Activated CD4-positive, CD25-positive, alpha-beta regulatory T cell treated with anti-CD3 and anti-CD28 coated beads, Interleukin-2, amount 50 U/mL, for 24 hours (primary cell): ENCODE results near the gene RTP2.

ENCODE experiments used
- ATAC-seq, 2 donors: fragments of 150-1000 bp; cut with Tn5 transposase; one replicate each; pipeline ENCODE4 v1.10.0; 2021; ENCODE audit warnings: mild to moderate bottlenecking in 1 of 2, moderate library complexity in 1 of 2

The RTP2 gene

DNA sequence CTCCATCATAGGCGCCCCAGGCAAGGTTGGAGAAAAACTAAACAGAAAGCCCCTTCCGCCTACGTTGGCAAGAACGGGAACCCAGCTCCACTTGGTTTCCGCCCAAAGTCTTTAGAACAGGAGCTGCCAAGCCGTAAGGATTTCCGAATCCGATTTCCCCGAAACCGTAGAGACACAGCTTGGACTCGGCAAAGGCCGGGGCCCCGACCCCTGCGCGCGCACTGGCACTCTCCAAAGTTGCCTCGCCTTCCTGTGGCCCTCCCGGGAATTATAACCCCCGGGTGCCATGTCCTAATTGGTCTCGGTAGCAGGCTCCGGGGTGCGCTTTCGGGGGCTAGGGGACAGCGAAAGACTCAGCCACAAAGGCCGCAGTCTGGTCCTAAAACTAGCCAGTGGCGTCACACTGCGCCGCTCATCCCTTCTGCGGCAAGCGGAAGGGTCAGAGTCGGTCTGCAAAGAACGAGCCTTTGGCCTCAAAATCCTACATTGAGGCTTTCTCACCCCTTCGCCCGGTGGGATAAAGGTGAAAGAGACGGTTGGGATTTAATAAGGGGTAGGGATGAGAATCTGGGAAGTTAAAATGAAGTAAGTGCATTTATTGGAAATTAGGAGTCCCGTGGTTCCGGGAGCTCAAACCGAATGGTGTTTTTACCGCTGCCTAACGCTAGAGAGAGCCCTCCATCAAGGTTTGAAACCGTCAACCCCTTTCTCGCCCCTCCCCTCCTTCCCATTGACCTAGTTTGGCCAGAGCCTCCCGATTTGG, 36.2 kb upstream of the RTP2 start:
- peak; percentile 12 to 18 for ATAC-seq

DNA sequence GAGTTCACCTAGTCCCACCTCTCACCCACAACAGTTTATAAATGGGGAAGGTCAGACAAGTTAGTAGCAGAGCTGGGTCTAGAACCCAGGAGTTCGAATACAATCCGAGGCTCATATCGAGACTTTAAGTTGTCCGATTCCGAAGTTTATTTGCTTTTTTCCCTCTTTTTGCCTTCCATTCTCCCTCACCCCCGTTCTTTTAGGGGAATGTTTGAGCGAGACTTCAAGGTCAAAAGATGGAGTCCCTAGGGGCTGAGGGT, 35.6 kb upstream of the RTP2 start:
- no peak for ATAC-seq

DNA sequence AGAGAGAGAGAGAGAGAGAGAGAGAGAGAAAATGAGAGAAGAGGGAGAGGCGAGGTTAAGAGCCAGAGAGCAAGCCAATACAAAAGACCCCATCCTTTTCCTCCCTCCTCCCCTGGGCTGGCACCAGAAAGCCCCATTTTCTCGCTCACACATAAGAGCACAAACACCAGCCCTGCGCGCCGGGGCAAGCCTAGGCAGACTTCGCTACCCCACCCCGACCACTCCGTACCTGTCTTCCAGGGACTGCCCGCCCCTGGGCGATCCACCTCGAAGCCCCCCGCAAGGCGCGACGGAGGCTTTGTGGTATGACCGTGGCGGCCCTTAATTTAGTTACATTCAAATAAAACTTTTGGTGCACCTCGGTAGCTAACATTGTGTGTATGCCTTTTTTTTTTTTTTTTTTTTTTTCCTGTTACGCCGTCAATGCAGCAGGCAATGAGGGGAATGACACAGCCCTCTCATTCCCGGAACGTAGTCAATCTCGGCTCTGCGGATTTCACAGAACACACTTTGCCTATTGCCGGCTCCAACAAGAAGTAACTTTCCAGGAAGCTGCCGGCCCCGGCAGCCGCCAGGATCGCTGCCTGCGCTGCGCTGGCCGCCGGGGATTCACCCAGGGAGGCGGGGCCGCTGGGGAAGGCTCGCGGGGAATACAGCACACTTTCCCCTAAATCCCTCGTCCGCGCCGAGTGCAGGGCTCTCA, 35.2 kb upstream of the RTP2 start:
- ATAC-seq: no peak

DNA sequence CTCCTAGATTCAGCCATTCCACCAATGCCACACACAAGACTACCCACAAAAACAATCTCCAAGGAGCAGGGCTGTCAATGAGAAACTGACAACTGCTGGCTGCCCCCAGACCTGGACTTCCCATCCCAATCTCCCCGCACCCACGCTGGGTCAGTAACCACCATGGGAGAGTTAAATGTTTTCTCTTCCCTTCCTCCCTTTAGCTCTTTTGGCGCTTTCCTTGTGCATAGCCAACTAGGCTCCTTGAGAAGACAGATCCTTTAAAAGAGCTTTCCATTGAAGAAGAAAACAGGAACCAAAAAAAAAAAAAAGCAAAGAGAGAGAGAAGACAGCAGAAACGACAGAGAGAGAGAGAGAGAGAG, 34.6 kb upstream of the RTP2 start:
- no peak for ATAC-seq

DNA sequence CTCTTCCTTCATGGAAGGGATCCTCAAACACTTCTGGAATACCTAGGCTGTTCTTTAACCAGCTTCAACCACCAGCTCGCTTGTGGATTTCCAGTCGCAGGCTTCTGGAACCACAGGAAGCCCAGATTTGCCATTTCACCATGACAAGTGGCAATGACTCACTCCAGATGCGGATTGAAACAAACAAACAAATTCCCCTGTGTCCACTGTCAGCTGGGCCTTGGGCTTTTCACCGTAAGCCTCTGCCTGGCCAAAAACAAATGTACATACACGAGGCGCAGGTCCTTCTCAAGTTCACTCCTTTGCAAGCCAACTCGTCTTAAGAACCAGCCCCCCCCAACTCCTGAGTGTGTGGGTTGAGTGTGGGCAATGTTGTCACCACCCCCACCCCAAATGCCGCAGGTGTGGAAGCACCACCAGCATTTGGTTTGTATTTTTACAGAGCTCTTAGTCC, 34.1 kb upstream of the RTP2 start:
- no peak for ATAC-seq

DNA sequence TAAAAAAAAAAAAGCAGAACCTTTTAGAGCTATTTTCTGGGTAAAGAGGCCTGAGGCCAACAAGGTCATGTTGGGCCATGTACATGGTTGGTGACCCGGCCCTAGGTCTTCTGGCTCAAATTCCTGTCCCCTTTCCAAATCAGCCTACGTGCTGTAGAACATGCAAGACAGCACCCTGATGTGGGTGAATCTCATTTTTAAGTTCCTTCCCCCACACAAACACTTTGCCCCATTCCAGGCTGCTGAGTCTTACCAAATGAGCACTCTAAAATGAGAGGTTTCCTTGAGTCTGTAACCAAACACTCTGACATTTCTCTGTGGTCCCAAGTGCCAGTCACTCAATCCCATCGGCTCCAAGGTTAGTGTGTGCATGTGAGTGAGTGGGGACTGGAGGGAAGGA, 33.5 kb upstream of the RTP2 start:
- ATAC-seq: no peak

DNA sequence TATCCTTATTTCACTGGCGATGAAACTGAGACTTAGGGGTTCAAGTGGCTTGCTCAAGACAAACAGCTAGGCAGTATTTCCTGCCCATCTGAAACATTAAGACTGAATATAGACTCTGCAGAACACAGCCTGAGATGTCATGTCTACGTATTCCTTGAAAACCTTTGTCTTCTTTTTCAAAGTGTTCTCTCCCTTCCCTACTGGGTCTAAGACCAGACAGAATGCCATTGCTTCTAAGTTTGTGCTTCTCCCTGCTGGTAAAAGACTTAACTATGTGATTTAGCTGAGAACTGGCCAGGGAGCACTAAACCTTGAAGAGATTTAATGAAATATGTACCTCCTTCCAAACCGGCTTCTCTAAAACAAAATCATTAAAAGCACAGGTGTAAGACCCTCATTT, 33.0 kb upstream of the RTP2 start:
- no peak for ATAC-seq

DNA sequence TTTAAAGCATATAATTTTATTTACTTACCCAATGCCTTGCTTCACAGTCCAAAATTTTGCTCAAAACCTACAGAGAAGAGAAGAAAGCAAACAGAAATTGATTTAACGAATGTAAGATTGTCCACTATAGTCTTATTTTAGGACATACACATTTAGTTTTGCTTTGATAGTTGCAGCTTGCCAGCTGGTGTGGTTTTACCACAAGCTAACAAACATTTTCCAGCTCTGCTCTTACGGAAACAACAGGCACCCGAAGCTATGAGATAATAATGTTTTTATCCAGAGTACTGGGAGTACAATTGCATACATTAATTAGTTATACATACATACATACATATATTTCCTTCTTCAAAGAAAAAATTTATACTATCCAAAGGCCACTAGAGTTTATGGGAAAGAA, 32.5 kb upstream of the RTP2 start:
- no peak for ATAC-seq

DNA sequence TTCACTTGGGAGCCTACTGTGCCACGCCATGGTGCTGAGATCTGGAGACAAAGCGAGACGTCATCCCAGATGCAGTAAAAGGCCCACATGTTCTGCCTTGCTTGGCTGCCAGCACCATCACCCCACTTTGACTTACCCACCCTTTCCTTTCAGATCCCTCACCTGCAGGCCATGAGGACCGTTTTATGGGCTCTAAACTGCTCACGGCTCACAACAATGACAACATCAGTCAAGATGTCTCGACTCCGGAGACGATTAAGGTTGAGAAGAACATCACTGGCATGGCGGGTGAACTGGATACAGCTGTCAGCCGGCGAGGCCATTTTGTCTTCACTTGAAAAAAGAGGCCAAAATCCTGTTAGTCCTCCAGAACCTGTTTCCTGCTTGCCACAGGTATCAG, 31.0 kb upstream of the RTP2 start:
- ATAC-seq: no peak

DNA sequence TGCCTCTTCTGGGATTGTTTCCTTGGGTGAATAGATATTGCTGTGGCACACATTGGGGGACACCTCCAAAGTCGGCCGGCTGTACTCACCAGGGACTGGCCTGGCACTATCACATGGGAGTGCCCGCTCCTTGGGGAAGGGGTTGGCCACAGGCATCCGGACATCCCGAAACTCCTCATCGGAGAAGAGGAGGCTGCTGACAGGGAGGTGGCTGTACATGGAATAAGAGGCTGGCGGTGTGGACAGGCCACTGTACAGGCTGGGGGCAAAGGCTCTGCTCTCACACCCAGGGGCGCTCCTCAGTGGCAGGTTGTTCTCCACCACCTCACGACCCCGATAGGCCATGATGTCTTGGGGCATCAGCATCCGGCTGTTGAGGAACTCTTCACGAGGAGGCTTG, 27.2 kb upstream of the RTP2 start:
- ATAC-seq: no peak

DNA sequence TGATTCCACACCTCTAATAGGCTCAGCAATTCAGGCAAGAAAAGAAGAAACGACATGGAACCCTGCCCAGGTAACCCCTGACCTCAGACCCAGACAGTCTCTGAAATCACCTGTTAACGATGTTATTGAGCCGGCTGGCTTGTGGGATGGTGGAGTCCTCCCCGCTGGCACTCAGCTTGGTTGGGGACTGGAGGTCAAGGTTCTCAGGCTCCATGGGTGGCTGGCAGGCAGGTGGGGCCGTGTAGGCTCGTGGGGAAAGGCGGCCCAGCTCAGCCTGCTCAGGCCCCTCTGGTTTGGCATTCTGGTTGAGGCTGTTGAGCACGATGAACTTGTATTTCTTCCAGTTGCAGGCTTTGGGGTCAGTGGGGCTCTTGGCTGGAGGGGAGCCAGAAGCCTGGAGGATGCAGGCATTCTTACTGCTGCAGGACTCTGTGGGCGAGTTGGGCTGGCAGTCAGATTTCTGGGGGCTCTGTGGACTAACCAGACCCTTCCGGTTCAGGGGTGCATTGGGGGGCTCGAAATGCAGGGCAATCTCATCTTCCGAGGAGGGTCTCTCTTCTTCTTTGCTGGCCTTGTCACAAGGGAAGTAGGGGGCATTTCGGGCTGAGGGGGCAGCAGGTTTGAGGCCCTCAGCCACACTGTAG, 26.7 kb upstream of the RTP2 start:
- no peak for ATAC-seq

DNA sequence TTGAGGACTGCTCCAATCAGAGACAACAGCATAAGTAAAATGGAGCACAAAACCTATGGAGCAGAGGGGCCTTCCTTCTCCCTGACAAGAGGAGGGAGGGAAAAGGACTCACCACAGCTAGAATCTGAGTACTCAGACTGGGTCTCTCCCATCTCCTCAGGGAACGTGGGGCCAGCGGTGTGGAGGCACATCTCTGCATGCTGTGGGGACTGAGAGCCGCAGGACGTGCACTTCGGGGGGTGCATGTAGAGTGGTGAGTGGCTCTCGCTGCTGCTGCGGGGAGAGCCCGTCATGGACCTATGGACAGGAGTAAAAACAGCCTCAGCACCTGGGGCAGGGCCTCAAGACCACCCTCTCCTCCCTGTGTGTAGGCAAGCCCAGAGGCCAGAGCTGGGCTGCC, 25.9 kb upstream of the RTP2 start:
- ATAC-seq: no peak

DNA sequence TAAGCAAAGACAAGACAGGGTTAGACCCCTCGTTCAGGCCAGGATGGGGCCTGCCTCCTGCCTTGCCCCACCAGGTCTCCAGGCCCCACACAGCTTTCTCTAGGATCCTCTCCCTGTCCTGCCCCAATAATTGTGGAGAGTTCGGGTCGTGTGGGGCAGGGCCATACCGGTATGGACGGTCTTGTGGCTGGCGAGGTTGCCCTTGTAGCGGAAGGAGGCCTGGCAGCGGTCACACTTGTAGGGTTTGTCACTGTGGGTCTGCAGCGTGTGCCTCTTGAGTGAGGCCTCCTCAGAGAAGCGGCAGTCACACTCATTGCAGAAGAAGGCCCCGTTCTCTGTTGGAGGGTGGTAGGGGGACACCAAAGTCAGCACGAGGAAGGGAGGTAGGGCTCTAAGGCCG, 24.2 kb upstream of the RTP2 start:
- ATAC-seq: no peak

DNA sequence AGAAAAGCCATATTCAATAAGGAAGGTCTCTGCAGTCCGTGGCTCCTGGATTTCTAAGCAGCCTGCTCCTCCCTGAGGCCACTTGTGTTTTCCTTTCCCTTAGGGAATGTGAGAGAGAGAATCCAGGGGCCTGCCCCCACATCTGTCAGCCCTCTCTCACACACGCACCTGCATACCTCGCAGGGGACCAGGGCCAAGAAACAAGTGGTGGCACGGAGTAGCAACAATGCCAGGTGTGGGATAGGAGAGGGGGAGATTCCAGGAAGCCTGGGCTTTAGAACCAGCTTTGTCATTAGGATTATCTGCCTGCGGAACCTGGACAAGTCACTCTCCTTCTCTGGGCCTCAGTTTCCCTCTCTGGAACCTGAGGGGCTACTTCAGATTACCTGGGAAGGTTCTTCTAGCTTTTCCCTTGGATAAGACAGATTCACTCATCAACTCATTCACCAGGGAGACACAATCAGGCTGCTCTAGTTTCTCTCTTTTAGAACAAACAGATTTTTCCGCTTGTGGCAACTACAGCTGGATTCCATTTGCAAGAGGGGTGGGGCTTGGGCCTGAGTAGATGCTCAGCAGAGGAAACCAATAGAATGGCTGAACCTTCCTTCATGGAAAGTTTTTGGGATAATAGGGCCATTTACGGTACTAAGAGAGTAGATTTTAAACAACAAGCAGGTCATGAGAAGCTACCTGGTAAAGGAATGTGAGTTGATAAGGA, 23.5 kb upstream of the RTP2 start:
- no peak for ATAC-seq

DNA sequence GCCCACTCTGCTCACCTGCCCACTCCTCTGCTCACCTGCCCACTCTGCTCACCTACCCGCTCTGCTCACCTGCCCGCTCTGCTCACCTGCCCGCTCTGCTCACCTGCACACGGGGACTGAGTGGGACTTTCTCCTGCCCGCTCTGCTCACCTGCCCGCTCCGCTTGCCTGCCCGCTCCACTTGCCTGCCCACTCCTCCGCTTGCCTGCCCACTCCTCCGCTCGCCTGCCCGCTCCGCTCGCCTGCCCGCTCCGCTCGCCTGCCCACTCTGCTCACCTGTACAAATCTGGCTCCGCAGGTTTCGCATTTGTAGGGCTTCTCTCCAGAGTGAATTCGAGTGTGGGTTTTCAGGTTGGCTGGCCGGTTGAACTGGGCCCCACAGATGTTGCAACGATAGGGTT, 22.9 kb upstream of the RTP2 start:
- no peak for ATAC-seq

DNA sequence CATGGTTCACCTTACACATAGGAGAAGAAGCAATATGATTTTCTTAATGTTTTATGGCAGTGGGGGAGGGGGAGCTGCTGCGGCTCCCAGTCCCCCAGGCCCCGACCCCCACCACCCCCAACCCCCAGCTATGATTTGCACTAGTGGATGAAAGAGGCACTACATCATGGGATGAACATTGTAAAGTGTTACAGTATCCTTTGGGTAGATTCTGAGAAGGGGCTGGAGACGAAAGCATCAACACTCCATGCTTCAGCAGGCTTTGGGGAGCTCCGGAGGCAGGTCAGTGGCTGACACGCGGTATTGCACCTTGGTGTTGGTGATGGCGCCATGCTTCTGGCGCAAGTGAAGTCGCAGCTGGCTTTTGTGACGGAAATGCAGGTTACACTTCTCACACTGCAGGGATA, 19.9 kb upstream of the RTP2 start:
- ATAC-seq: no peak

DNA sequence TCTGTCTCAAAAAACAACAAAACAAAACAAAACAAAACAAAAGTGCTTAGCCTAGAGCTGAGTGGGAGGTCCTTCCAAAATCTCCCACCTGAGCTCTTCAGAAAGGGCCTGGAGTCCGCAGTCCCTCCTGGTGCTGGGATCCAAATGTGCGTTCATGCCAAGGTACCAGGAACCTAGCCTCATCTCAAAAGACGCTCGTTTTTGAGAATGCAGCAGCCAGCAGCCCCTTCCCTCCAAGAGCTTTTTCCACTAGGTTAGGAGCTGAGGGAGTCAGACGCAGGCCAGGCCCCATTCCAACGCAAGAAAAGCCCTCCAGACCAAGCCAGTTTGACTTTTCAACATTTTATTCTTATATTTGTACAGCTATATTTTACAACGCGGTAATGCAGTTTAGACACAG, 18.7 kb upstream of the RTP2 start:
- ATAC-seq: no peak

DNA sequence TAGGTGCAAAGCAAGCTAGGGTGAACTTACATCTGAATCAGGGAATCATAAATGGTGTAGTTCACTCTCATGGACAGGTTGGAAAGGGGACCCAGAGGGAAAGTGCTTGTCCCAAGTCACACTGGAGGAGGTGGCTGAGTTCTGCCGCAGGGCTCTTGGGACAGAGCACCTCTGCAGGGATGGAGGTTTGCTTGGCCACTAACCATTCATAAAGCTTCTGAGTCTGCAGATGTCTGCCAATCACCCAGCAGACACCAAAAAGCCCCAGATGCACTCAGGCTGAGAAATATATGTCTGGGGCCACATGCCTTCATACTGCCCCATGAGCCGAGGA, 17.9 kb upstream of the RTP2 start:
- no peak for ATAC-seq

DNA sequence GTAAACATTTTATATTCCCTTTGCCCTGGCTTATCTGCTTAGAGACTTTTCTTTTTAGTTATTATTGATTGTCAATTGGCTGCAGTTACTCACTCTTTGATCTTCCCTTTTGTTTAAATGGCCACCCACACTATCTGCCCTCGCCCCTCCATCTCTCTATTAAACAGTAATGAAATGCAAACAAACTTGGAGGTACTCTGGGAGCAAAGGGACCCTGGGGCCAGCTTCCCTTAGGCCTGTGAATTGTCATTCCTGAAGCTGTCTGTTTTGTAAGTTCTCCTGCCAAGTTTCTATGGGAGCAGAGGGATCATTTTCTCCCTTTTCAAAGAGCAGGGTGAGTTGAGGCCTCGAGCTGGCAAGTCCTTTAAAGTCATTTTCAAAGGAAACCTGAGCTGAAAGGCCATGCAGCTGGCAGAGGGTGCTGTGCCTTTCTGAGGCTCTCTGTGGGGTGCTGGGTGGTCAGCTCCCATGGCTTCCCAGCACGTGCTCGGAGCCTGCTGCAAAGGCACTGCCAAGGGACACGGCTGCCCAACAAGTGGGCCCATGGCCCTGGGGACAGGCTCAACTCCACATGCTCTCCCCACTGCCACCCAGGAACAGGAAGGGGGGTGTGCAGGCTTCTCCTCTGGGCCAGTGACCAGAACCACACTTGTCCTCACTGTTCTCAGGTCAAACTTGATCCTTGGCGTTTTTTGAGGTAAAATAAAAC, 17.4 kb upstream of the RTP2 start:
- ATAC-seq: no peak

DNA sequence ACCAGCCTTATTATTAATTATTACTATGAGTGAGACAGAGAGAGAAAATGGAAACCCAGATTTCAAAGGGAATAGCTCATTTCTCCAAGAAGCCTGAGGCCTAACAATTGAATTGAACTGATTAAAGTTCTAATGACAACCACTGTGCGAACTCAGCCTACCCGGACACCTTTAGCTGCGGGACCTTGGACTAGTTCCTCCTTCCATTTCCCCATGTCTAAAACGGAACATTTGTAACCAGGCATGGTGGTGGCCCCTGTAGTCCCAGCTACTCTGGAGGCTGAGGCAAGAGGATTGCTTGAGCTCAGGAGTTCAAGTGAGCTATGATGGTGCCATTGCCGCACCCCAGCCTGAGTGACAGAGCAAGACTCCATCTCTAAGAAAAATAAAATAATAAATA, 16.4 kb upstream of the RTP2 start:
- no peak for ATAC-seq

DNA sequence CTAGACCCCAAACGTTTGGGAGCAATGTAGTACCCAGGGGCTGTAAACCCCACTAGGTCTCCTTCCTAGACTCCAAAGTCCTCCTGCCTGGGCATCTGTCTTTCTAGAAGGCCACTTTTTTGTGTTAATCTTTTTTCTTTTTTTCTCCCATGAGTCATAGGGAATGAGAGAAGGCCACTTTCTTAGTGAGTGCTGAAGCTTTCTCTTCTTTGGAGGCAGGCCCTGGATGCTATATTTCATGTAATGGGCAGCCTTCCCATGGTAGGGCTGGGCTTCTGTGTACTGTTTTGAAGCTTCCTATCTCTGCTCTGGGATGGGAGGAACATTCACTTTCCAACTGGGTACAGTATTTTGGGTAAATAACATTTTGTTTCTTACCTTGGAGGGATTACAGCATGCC, 15.2 kb upstream of the RTP2 start:
- ATAC-seq: no peak

DNA sequence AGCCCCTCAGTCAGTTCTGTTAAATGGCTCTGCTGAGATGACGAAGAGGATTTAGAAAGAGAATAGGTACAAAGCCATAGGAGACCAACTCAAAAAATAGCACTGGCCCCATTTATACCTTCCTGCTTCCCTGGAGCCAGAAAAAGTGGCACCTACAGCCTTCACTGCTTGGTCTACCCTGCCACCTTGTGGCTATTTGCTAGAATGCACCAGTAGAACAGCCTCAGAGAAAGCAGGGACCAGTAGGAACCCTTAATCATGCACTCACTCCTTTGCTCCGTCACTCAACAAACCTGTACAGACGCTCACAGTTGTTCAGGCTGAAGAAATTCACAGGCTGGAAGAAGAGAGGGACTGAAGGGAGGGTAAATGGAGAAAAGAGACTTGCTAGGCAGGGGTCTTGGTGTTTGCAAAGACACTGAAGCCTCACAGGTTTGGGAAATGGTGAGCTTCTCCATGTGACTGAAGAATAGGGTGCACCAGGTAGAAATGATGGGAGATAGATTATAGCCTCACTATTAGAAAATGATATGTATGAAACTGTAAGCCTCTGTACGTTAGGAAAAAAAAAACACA, 12.1 kb upstream of the RTP2 start:
- ATAC-seq: peak; percentile 79 to 80

DNA sequence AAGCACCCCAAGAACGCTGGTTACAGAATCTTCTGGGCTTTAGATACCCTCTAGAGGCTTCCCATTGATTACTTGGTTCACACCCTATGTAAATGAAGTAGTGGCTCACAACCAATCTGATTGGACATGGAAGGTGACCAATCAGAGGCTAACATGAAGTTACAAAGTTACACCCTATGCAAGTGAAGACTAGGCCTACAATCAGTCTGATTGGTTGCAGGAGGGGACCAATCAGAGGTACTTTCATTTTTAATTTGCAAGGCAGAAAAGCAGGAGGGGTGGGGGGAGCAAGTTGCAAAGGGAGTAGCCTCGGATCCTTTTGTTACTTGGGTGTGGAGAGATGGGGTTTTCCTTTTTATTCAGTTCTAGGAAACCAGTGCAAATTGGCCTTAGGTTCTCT, 11.1 kb upstream of the RTP2 start:
- peak; percentile 68 to 77 for ATAC-seq
